Measurements from ENCODE around the gene ABTB2.
A peak's percentile ranks its signal among the peaks of the same experiment; 100 is the strongest.

Gene ABTB2

DNA sequence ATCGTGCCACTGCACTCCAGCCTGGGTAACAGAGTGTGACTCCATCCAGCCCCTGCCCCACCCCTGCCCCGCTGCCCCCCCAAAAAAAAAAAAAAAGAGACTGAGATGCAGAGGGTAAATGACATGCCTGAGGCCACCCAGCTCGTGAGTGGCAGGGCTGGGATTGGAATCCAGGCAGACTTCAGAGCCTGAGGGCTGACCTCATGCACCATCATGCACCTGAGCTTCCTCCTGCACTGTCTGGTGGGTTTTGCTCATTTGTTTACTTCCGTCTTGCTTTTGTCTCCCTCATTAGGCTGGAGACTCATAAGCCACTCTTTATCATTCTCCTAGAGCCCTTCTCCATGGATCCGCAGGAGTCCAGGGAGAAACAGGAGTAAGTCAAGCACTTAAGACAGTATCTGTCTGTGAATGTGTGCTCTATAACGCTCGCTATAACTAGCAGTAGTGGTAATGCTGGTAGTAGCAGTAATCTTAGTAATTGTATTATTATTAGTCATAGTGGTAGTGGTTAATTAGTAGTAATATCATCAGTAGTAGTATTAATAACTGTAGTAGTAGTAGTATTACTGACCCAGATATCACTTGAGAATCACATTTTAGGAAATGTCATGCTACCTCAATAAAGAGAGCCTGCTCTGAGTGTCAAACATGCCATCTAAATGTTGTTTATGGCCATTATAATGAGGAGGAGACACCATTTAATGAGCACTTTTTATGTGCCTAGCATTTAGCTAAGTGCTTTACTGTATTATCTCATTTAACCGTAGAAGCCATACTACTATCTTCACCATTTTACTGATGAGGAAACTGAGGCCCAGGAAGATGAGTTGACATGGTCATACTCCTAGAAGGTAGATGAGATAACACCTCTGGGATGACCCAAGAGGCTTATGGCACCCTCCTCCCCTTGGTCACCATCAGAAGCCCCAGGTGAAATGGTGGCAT, 167.3 kb downstream of the ABTB2 start:
- H3K27ac ChIP-seq = peak overlapping the region; percentile 98; the same call in 1 of the 2 replicates
- POLR2A ChIA-PET (ENCODE audit: low non-redundant PET) = no interaction called here
- DNase-seq (ENCODE audit: low spot score) = no peak
- TF ChIP-seq, protein P1, sequence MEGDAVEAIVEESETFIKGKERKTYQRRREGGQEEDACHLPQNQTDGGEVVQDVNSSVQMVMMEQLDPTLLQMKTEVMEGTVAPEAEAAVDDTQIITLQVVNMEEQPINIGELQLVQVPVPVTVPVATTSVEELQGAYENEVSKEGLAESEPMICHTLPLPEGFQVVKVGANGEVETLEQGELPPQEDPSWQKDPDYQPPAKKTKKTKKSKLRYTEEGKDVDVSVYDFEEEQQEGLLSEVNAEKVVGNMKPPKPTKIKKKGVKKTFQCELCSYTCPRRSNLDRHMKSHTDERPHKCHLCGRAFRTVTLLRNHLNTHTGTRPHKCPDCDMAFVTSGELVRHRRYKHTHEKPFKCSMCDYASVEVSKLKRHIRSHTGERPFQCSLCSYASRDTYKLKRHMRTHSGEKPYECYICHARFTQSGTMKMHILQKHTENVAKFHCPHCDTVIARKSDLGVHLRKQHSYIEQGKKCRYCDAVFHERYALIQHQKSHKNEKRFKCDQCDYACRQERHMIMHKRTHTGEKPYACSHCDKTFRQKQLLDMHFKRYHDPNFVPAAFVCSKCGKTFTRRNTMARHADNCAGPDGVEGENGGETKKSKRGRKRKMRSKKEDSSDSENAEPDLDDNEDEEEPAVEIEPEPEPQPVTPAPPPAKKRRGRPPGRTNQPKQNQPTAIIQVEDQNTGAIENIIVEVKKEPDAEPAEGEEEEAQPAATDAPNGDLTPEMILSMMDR (conservative IDR thresholded peaks at IDR 0.05; ENCODE audit: low read depth) = no peak
- CTCF ChIA-PET = interaction anchor here (0.6 to 1.1 kb wide), 2 partner anchors 16 to 1619 kb away, joined by 4 to 9 read pairs; no protein-coding TSS in a partner anchor

DNA sequence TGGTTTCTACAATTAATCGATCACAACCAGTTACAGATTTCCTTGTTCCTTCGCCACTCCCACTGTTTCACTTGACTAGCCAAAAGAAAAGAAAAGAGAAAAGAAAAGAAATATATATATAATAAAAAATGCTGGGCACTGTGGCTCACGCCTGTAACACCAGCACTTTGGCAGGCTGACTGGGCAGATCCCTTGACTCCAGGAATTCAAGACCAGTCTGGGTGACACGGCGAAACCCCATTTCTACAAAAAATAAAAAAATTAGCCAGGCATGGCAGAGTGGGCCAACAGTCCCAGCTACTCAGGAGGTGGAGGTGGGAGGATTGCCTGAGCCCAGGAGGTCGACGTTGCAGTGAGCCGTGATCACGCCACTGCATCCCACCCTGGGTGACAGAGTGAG, 168.6 kb downstream of the ABTB2 start:
- ChIA-PET POLR2A (ENCODE audit: low non-redundant PET) (no interaction called here), CTCF (no interaction called here)
- no peak overlapping the region for H3K27ac ChIP-seq
- TF ChIP-seq, protein P1 (conservative IDR thresholded peaks at IDR 0.05; ENCODE audit: low read depth) = no peak
- DNase-seq (ENCODE audit: low spot score) = no peak

DNA sequence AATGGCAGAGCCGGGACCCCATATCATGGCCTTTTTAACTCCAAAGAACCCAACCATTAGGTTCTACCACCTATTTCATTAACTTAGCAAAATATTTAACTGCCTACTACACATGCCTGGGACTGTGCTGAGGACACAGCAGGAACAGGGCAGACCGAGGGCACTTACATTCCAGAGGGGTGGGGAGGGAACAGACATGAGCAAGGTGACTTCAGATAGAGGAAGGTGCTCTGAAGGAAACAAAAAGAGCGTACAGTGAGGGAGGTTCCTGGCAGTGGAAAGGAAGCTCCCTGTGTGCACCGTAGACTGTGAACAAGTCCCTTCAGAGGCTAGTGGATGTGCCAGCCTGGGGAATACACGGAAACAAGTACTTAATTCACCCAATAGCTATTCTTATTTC, 169.6 kb downstream of the ABTB2 start:
- POLR2A ChIA-PET (ENCODE audit: low non-redundant PET) = interaction anchor here (0.6 kb wide), 1 partner anchor 169 kb away, joined by 3 read pairs; no protein-coding TSS in a partner anchor
- CTCF ChIA-PET = interaction anchor here (0.6 kb wide), 1 partner anchor 222 kb away, joined by 3 read pairs; no protein-coding TSS in a partner anchor

DNA sequence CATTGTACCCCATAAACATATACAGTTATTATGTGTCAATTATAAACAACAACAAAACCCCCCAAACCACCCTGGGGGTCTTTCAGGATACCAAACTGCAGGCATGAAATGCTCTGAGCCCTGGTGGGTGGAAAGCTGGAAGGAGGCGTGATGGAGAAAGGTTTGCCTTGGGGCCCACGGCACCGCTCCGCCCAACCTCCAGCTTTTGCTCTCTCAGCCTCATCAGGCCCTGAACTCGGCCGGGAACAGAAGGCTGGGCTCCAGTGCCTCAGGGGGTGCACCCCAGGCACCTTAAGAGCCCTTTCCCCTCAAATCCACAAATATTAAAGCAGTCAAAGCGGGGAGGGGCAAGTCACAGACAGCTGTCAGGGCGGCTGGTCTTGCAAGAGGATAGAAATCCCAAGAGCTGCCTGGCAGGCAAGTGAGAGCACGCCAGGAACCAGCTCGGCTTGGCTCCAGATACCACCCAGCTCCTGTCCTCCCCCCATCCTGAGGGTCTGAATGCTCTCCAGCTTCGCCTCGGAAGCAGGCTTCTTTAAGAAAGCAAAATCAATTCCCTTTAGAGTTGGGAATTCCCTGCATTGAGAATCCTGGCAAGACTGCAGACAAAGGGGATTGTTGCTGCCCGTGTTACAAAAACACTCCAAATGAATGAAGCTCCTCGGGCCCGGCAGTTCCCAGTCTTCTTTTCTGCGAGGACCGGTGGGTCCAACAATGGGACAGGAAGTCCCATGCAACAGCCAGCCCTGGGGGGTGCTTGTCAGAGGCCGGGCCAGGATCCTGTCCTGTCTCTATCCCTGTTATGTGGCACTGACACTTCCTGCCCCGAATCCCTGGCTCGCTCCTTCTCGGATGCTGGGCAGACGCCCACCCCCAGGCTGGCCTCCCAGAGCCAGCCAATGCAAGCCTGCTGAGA, 171.6 kb downstream of the ABTB2 start:
- POLR2A ChIA-PET (ENCODE audit: low non-redundant PET) = no interaction called here
- H3K27ac ChIP-seq = peak overlapping the region; percentile 78
- TF ChIP-seq, protein P1 (conservative IDR thresholded peaks at IDR 0.05; ENCODE audit: low read depth) = no peak
- no peak for DNase-seq (ENCODE audit: low spot score)
- CTCF ChIA-PET = interaction anchor here (0.7 to 3.9 kb wide), 3 partner anchors 12 to 158 kb away, joined by 3 to 20 read pairs (median 4); no protein-coding TSS in a partner anchor

More for the DNA sequence above, 169.6 kb downstream of the ABTB2 start:
- TF ChIP-seq, protein P1 (conservative IDR thresholded peaks at IDR 0.05; ENCODE audit: low read depth) = no peak
- no peak for DNase-seq (ENCODE audit: low spot score)
- no peak overlapping the region for H3K27ac ChIP-seq

DNA sequence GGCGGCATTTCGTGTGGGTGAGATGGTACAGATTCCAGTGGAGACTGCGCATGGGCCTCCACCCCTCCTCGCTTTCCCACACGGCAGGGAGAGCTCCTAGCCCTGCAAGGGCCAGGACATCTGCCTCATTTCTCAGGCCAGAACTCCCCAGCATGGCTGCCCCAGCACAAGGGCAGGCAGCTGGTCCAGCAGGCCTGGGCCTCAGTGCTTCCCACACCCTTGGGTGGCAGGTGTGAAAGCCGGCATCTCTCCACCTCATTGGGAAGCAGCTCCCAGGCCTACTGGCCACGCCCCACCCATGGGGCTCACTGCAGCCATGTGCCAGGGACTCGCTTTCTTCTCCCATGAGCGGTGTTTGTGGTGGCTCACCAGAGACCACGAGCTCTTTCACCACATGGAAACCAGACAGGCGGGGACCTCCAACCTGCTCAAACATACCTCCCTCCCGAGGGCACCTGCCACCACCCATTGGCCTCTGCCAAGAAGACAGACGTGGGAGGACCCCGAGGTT, 173.2 kb downstream of the ABTB2 start:
- DNase-seq (ENCODE audit: low spot score) = no peak
- CTCF ChIA-PET = interaction anchor here (0.6 to 3.9 kb wide), 4 partner anchors 10 to 308 kb away, joined by 3 to 20 read pairs (median 4); no protein-coding TSS in a partner anchor
- TF ChIP-seq, protein P1 (conservative IDR thresholded peaks at IDR 0.05; ENCODE audit: low read depth) = no peak
- H3K27ac ChIP-seq = 0 out of 2 replicates have a peak overlapping the region, but pooled peaks have one; percentile 9
- POLR2A ChIA-PET (ENCODE audit: low non-redundant PET) = no interaction called here
